Lower lobe of right lung (tissue), 2 donors: ENCODE measurements around the gene POLR3GL. TPM values are rescaled to one million over a fixed set of nuclear protein-coding genes. Genes with fewer than 3 reads are reported as not detected.

Source experiments
- ATAC-seq, 2 donors: fragments of 200-7000 bp; cut with Tn5 transposase; one replicate each; pipeline ENCODE4 v1.9.1; 2020 to 2022; ENCODE audit warnings: mild to moderate bottlenecking in 2 of 2, moderate library complexity in 2 of 2
- DNase-seq: peaks from one replicate; pipeline ENCODE4 v3.0.0-alpha.2; 2020
- H3K27ac ChIP-seq: fragments of 200-600 bp; one replicate; pipeline ENCODE4 v1.8.0; 2022
- H3K27me3 ChIP-seq: fragments of 200-600 bp; one replicate; pipeline ENCODE4 v1.8.0; 2022; ENCODE audit warnings: low read depth
- H3K36me3 ChIP-seq: fragments of 200-600 bp; one replicate; pipeline ENCODE4 v1.8.0; 2022; ENCODE audit warnings: mild to moderate bottlenecking
- H3K4me1 ChIP-seq: fragments of 200-600 bp; one replicate; pipeline ENCODE4 v1.8.0; 2022
- H3K4me3 ChIP-seq: fragments of 200-600 bp; one replicate; pipeline ENCODE4 v1.8.0; 2022; ENCODE audit warnings: mild to moderate bottlenecking
- H3K9me3 ChIP-seq: fragments of 200-600 bp; one replicate; pipeline ENCODE4 v1.8.0; 2022
- CTCF ChIP-seq: fragments of 200-600 bp; IDR thresholded peaks from one replicate; pipeline ENCODE4 v1.8.0; 2022; ENCODE audit warnings: antibody characterized with exemption, mild to moderate bottlenecking
- intact Hi-C: fragments of 100-400 bp; cut with DNase I; formaldehyde crosslinking; loops from one replicate; pipeline ENCODE4 v1.11.0; 2022
- total RNA-seq: library from RNA; stranded (reverse); fragmentation: NEBNext Ultra II Directional; extraction: Animal tissue kit (Norgen Biotek cat#: 25700); gene quantifications from one replicate; pipeline ENCODE4 v1.2.1, GENCODE V29; 2021
- donor health status: DM: no; HTN: yes; CAD: no; lungs with severe emphysema.

POLR3GL gene
- total RNA-seq, 1 donor from 2014 or later = 25.4 TPM

- no peaks in the 10 kb centered on the region for H3K27me3 ChIP-seq
- H3K27ac ChIP-seq = peak within 1 kb of the TSS; percentile 96
- intact Hi-C loops = no loop called here
- H3K4me3 ChIP-seq = peak within 1 kb of the TSS; percentile 76
- no peaks in the 10 kb centered on the region for H3K9me3 ChIP-seq
- DNase-seq = peak; percentile 97
- peaks cover 68% of the 10 kb centered on the region for H3K4me1 ChIP-seq
- TF ChIP-seq CTCF = no peak
- no peaks in the 10 kb centered on the region for H3K36me3 ChIP-seq
- ATAC-seq = peak; percentile 95 to 96
Measured at GRCh38 chr1:145957443-145958319, 6.8 kb upstream of the POLR3GL start, which contains the start of gene LIX1L. TSS of gene LIX1L (minus strand) at chr1:145958017. CDS start at chr1:145957927, 90 bp downstream.

- Histone ChIP-seq H3K27me3 (no peaks in the 10 kb centered on the region), H3K27ac (no peak overlapping the region), H3K4me3 (no peak overlapping the region), H3K9me3 (no peaks in the 10 kb centered on the region), H3K4me1 (peaks cover 78% of the 10 kb centered on the region), H3K36me3 (no peaks in the 10 kb centered on the region)
- no peak for TF ChIP-seq CTCF
- ATAC-seq (no peak), DNase-seq (no peak)
- intact Hi-C loops = no loop called here
Measured at GRCh38 chr1:145958734-145959133, 5.8 kb upstream of the POLR3GL start.

- H3K27ac ChIP-seq = no peak overlapping the region
- H3K9me3 ChIP-seq = no peaks in the 10 kb centered on the region
- no peak for DNase-seq
- H3K27me3 ChIP-seq = no peaks in the 10 kb centered on the region
- no peak overlapping the region for H3K4me3 ChIP-seq
- intact Hi-C loops = no loop called here
- no peak for ATAC-seq
- H3K4me1 ChIP-seq = peaks cover 76% of the 10 kb centered on the region
- H3K36me3 ChIP-seq = no peaks in the 10 kb centered on the region
- no peak for TF ChIP-seq CTCF
Measured at GRCh38 chr1:145959333-145959732, 5.2 kb upstream of the POLR3GL start.

- peaks cover 70% of the 10 kb centered on the region for H3K4me1 ChIP-seq
- ATAC-seq = no peak
- H3K27me3 ChIP-seq = no peaks in the 10 kb centered on the region
- H3K27ac ChIP-seq = peak overlapping the region; percentile 80
- H3K36me3 ChIP-seq = no peaks in the 10 kb centered on the region
- no peak for DNase-seq
- H3K4me3 ChIP-seq = peak overlapping the region; percentile 69
- no peaks in the 10 kb centered on the region for H3K9me3 ChIP-seq
- intact Hi-C loops = no loop called here
- TF ChIP-seq CTCF = no peak
Measured at GRCh38 chr1:145959957-145960467, 4.5 kb upstream of the POLR3GL start.

GRCh38 chr1:145960468-145961108 lies 3.9 kb upstream of the POLR3GL start:
- ATAC-seq (peak; percentile 48), DNase-seq (peak; percentile 83)
- Histone ChIP-seq H3K36me3 (no peaks in the 10 kb centered on the region), H3K27me3 (no peaks in the 10 kb centered on the region), H3K4me1 (peaks cover 69% of the 10 kb centered on the region), H3K9me3 (no peaks in the 10 kb centered on the region), H3K4me3 (peak overlapping the region; percentile 69), H3K27ac (peak overlapping the region; percentile 80)
- peak; percentile 31 for TF ChIP-seq CTCF
- intact Hi-C loops = no loop called here
